HEK293 (cell line): ENCODE measurements around the gene GPR18.

Experiments
- CTCF ChIA-PET: fragments of 350-600 bp; formaldehyde crosslinking; extraction: SDS; loops from one replicate; lab custom pipeline; 2021; ENCODE audit warnings: antibody characterized with exemption; lab: Yijun Ruan, JAX
- POLR2A ChIA-PET: fragments of 300-600 bp; formaldehyde crosslinking; extraction: SDS; loops from one replicate; lab custom pipeline; 2020; ENCODE audit warnings: antibody characterized with exemption, inconsistent platforms; lab: Yijun Ruan, JAX
- H3K27ac ChIP-seq: fragments of 200-500 bp; sonication (Bioruptor generic); 2 replicates; pipeline ENCODE4 v1.5.1; 2014; ENCODE audit warnings: low read depth, low read length, control low read depth, inconsistent platforms; ENCODE audit errors: extremely low read depth
- H3K36me3 ChIP-seq, 2 experiments: fragments of 200-500 bp in 1 of 2; sonication (Bioruptor generic) in 1 of 2; 1 replicate in 1 of 2; 2 replicates in 1 of 2; pipeline ENCODE4 v1.5.1; 2014 to 2017; ENCODE audit warnings: inconsistent platforms in 2 of 2, low read length in 2 of 2; ENCODE audit not compliant: control insufficient read depth in 2 of 2, insufficient read depth in 1 of 2
- H3K4me1 ChIP-seq: fragments of 200-500 bp; sonication (Bioruptor generic); 2 replicates; pipeline ENCODE4 v1.5.1; 2014; ENCODE audit warnings: mild to moderate bottlenecking, low read length, inconsistent platforms; ENCODE audit not compliant: control insufficient read depth, insufficient read depth
- H3K4me3 ChIP-seq: 2 replicates; pipeline ENCODE4 v1.5.1; 2011; ENCODE audit warnings: low read depth, mild to moderate bottlenecking, control low read depth, low read length, moderate library complexity
- H3K9me3 ChIP-seq: fragments of 200-500 bp; sonication (Bioruptor generic); 2 replicates; pipeline ENCODE4 v1.5.1; 2014; ENCODE audit warnings: low read depth, low read length, inconsistent platforms; ENCODE audit not compliant: control insufficient read depth, insufficient read depth
- EGR2 ChIP-seq: fragments of 450-650 bp; formaldehyde crosslinking; IDR thresholded peaks from 2 replicates; pipeline ENCODE4 v1.5.1; 2016; ENCODE audit warnings: low read depth, missing biosample characterization, missing genetic modification characterization
- GLI4 ChIP-seq: fragments of 450-650 bp; formaldehyde crosslinking; IDR thresholded peaks from 2 replicates; pipeline ENCODE4 v1.5.1; 2016; ENCODE audit warnings: missing biosample characterization, missing genetic modification characterization
- KLF7 ChIP-seq: fragments of 450-650 bp; formaldehyde crosslinking; IDR thresholded peaks from 2 replicates; pipeline ENCODE4 v1.5.1; 2016; ENCODE audit warnings: missing biosample characterization, missing genetic modification characterization, borderline replicate concordance
- KLF8 ChIP-seq: fragments of 450-650 bp; formaldehyde crosslinking; IDR thresholded peaks from 2 replicates; pipeline ENCODE4 v1.5.1; 2016; ENCODE audit warnings: missing biosample characterization, missing genetic modification characterization
- OSR2 ChIP-seq: fragments of 450-650 bp; formaldehyde crosslinking; IDR thresholded peaks from 2 replicates; pipeline ENCODE4 v1.5.1; 2016; ENCODE audit warnings: missing biosample characterization, missing genetic modification characterization
- SP2 ChIP-seq: fragments of 450-650 bp; formaldehyde crosslinking; IDR thresholded peaks from 2 replicates; pipeline ENCODE4 v1.5.1; 2016; ENCODE audit warnings: missing biosample characterization, missing genetic modification characterization
- ZBTB20 ChIP-seq: fragments of 450-650 bp; formaldehyde crosslinking; IDR thresholded peaks from 2 replicates; pipeline ENCODE4 v1.5.1; 2016; ENCODE audit warnings: missing biosample characterization, missing genetic modification characterization
- ZFHX2 ChIP-seq: fragments of 450-650 bp; formaldehyde crosslinking; conservative IDR thresholded peaks from 2 replicates; pipeline ENCODE4 v1.5.1; 2016; ENCODE audit warnings: missing biosample characterization, missing genetic modification characterization
- ZFP37 ChIP-seq: fragments of 450-650 bp; formaldehyde crosslinking; IDR thresholded peaks from 2 replicates; pipeline ENCODE4 v1.5.1; 2016; ENCODE audit warnings: missing biosample characterization, missing genetic modification characterization
- ZIC2 ChIP-seq: fragments of 450-650 bp; formaldehyde crosslinking; IDR thresholded peaks from 2 replicates; pipeline ENCODE4 v1.5.1; 2016; ENCODE audit warnings: missing biosample characterization, missing genetic modification characterization
- ZNF391 ChIP-seq: fragments of 450-650 bp; formaldehyde crosslinking; IDR thresholded peaks from 2 replicates; pipeline ENCODE4 v1.5.1; 2016; ENCODE audit warnings: low read depth, missing biosample characterization, missing genetic modification characterization, borderline replicate concordance
- ZNF394 ChIP-seq: fragments of 450-650 bp; formaldehyde crosslinking; IDR thresholded peaks from 2 replicates; pipeline ENCODE4 v1.5.1; 2016; ENCODE audit warnings: missing biosample characterization, missing genetic modification characterization, mild to moderate bottlenecking, moderate library complexity, borderline replicate concordance
- ZNF560 ChIP-seq: fragments of 450-650 bp; formaldehyde crosslinking; IDR thresholded peaks from 2 replicates; pipeline ENCODE4 v1.5.1; 2017; ENCODE audit warnings: missing biosample characterization, missing genetic modification characterization, borderline replicate concordance
- ZNF626 ChIP-seq: fragments of 450-650 bp; sonication (Bioruptor Pico); formaldehyde crosslinking; IDR thresholded peaks from 2 replicates; pipeline ENCODE4 v1.5.1; 2018; ENCODE audit warnings: missing biosample characterization, missing genetic modification characterization, inconsistent platforms
- ZNF660 ChIP-seq: fragments of 450-650 bp; IDR thresholded peaks from 2 replicates; pipeline ENCODE4 v1.5.1; 2018; ENCODE audit warnings: missing biosample characterization, mild to moderate bottlenecking, missing genetic modification characterization
- ZNF670 ChIP-seq: fragments of 450-650 bp; formaldehyde crosslinking; IDR thresholded peaks from 2 replicates; pipeline ENCODE4 v1.5.1; 2016; ENCODE audit warnings: missing biosample characterization, missing genetic modification characterization, low read depth
- ZXDB ChIP-seq: fragments of 450-650 bp; formaldehyde crosslinking; IDR thresholded peaks from 2 replicates; pipeline ENCODE4 v1.5.1; 2016; ENCODE audit warnings: missing biosample characterization, missing genetic modification characterization
- TF ChIP-seq, protein P1 (sequence below): fragments of 450-650 bp; formaldehyde crosslinking; IDR thresholded peaks from 2 replicates; pipeline ENCODE4 v1.5.1; 2016; ENCODE audit warnings: missing biosample characterization, missing genetic modification characterization
- TF ChIP-seq, protein P2 (sequence below): IDR thresholded peaks from 2 replicates; pipeline ENCODE4 v1.6.1; 2011; ENCODE audit warnings: mild to moderate bottlenecking, low read depth, low read length, borderline replicate concordance
- TF ChIP-seq, protein P3 (sequence below): fragments of 450-650 bp; formaldehyde crosslinking; IDR thresholded peaks from 2 replicates; pipeline ENCODE4 v1.5.1; 2016; ENCODE audit warnings: missing biosample characterization, missing genetic modification characterization, low read depth
- TF ChIP-seq, protein P4 (sequence below): fragments of 450-650 bp; formaldehyde crosslinking; IDR thresholded peaks from 2 replicates; pipeline ENCODE4 v1.5.1; 2016; ENCODE audit warnings: missing biosample characterization, missing genetic modification characterization
- TF ChIP-seq, protein P5 (sequence below): fragments of 450-650 bp; formaldehyde crosslinking; IDR thresholded peaks from 2 replicates; pipeline ENCODE4 v1.5.1; 2017; ENCODE audit warnings: missing biosample characterization, missing genetic modification characterization

Gene GPR18

DNA sequence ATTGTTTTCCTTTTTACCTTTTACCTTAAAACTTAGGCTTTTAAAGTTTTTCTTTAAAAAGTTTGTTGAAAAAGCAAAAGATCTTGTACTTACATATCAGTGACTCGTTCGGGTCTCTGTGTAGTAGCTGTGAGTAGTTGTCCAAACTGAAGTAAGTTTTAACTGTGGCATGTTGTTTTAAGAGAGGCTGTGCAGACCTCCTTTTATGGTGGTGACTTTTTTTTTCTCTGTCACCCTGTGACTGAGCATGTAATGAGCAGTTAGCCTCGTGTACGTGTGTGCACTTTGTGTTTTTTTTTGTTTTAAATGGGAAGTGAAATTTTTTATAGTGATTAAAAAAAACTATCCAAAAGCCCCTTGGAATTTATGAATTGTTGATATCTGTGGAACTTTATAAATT lies 49.1 kb upstream of the GPR18 start, which contains the start of gene GPR183 (continued):
- TF ChIP-seq, protein P1, sequence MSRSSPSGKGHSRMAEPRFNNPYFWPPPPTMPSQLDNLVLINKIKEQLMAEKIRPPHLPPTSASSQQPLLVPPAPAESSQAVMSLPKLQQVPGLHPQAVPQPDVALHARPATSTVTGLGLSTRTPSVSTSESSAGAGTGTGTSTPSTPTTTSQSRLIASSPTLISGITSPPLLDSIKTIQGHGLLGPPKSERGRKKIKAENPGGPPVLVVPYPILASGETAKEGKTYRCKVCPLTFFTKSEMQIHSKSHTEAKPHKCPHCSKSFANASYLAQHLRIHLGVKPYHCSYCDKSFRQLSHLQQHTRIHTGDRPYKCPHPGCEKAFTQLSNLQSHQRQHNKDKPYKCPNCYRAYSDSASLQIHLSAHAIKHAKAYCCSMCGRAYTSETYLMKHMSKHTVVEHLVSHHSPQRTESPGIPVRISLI (tag by site-specific recombination): peak; percentile 76; the same call in 1 of the 2 replicates
- TF ChIP-seq, protein P2, sequence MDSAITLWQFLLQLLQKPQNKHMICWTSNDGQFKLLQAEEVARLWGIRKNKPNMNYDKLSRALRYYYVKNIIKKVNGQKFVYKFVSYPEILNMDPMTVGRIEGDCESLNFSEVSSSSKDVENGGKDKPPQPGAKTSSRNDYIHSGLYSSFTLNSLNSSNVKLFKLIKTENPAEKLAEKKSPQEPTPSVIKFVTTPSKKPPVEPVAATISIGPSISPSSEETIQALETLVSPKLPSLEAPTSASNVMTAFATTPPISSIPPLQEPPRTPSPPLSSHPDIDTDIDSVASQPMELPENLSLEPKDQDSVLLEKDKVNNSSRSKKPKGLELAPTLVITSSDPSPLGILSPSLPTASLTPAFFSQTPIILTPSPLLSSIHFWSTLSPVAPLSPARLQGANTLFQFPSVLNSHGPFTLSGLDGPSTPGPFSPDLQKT: no peak
- TF ChIP-seq ZFHX2 (tag by site-specific recombination): no peak
- TF ChIP-seq, protein P3, sequence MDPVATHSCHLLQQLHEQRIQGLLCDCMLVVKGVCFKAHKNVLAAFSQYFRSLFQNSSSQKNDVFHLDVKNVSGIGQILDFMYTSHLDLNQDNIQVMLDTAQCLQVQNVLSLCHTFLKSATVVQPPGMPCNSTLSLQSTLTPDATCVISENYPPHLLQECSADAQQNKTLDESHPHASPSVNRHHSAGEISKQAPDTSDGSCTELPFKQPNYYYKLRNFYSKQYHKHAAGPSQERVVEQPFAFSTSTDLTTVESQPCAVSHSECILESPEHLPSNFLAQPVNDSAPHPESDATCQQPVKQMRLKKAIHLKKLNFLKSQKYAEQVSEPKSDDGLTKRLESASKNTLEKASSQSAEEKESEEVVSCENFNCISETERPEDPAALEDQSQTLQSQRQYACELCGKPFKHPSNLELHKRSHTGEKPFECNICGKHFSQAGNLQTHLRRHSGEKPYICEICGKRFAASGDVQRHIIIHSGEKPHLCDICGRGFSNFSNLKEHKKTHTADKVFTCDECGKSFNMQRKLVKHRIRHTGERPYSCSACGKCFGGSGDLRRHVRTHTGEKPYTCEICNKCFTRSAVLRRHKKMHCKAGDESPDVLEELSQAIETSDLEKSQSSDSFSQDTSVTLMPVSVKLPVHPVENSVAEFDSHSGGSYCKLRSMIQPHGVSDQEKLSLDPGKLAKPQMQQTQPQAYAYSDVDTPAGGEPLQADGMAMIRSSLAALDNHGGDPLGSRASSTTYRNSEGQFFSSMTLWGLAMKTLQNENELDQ (tag by site-specific recombination): no peak
- no peak for TF ChIP-seq OSR2 (tag by site-specific recombination)
- no peak for TF ChIP-seq ZNF660
- TF ChIP-seq, protein P4, sequence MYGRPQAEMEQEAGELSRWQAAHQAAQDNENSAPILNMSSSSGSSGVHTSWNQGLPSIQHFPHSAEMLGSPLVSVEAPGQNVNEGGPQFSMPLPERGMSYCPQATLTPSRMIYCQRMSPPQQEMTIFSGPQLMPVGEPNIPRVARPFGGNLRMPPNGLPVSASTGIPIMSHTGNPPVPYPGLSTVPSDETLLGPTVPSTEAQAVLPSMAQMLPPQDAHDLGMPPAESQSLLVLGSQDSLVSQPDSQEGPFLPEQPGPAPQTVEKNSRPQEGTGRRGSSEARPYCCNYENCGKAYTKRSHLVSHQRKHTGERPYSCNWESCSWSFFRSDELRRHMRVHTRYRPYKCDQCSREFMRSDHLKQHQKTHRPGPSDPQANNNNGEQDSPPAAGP: no peak

DNA sequence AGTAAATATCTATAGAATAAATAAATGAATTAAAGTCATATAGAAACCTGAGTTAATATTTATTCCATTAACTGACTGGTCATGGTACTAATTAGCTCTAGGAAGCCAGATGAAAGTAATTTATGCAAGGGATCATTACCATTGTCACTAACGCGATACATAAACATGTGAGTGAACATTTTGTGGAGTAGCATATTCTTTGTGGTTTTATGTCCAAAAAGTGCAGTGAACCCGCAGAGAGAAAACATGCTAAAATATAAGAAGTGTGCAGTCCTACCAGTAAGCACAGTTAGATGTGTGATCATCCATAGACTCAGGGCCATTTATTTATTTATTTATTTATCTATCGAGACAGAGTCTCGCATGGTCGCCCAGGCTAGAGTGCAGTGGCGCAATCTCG lies 47.4 kb upstream of the GPR18 start:
- Histone ChIP-seq H3K4me1 (peaks cover 19% of the 10 kb centered on the region), H3K4me3 (no peak overlapping the region), H3K36me3 (no peaks in the 10 kb centered on the region), H3K9me3 (no peaks in the 10 kb centered on the region), H3K27ac (no peak overlapping the region)
- ChIA-PET CTCF (interaction anchor here (0.6 kb wide), 1 partner anchor 595 kb away, joined by 4 read pairs; no protein-coding TSS in a partner anchor), POLR2A (no interaction called here)
- TF ChIP-seq, protein P5, sequence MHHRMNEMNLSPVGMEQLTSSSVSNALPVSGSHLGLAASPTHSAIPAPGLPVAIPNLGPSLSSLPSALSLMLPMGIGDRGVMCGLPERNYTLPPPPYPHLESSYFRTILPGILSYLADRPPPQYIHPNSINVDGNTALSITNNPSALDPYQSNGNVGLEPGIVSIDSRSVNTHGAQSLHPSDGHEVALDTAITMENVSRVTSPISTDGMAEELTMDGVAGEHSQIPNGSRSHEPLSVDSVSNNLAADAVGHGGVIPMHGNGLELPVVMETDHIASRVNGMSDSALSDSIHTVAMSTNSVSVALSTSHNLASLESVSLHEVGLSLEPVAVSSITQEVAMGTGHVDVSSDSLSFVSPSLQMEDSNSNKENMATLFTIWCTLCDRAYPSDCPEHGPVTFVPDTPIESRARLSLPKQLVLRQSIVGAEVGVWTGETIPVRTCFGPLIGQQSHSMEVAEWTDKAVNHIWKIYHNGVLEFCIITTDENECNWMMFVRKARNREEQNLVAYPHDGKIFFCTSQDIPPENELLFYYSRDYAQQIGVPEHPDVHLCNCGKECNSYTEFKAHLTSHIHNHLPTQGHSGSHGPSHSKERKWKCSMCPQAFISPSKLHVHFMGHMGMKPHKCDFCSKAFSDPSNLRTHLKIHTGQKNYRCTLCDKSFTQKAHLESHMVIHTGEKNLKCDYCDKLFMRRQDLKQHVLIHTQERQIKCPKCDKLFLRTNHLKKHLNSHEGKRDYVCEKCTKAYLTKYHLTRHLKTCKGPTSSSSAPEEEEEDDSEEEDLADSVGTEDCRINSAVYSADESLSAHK (tag by site-specific recombination): no peak
- no peak for TF ChIP-seq EGR2 (tag by site-specific recombination)
- TF ChIP-seq SP2 (tag by site-specific recombination): no peak
- no peak for TF ChIP-seq GLI4 (tag by site-specific recombination)
- TF ChIP-seq KLF7 (tag by site-specific recombination): no peak
- no peak for TF ChIP-seq ZNF394
- no peak for TF ChIP-seq ZNF626
- TF ChIP-seq ZXDB (tag by site-specific recombination): no peak
- TF ChIP-seq ZBTB20 (tag by site-specific recombination): no peak
- no peak for TF ChIP-seq ZFP37 (tag by site-specific recombination)
- no peak for TF ChIP-seq ZIC2 (tag by site-specific recombination)
- no peak for TF ChIP-seq KLF8 (tag by site-specific recombination)
- TF ChIP-seq, protein P2: no peak
- no peak for TF ChIP-seq ZNF560 (tag by site-specific recombination)
- no peak for TF ChIP-seq ZNF670
- TF ChIP-seq ZNF391 (tag by site-specific recombination): no peak
